DMS53 treated with DMSO at 0.1 percent for 48 hours (cell line): ENCODE results near the gene MRPL11.
"Not testable (repeated sequence)": the region's sequence is repeated elsewhere in the genome, so short reads cannot be mapped to it uniquely, and the experiment has no call there.

Experiments used
- DNase-seq: peaks from one replicate; lab custom pipeline; 2025; ENCODE audit not compliant: unreplicated experiment; lab: John Stamatoyannopoulos, UW

Gene MRPL11

DNA sequence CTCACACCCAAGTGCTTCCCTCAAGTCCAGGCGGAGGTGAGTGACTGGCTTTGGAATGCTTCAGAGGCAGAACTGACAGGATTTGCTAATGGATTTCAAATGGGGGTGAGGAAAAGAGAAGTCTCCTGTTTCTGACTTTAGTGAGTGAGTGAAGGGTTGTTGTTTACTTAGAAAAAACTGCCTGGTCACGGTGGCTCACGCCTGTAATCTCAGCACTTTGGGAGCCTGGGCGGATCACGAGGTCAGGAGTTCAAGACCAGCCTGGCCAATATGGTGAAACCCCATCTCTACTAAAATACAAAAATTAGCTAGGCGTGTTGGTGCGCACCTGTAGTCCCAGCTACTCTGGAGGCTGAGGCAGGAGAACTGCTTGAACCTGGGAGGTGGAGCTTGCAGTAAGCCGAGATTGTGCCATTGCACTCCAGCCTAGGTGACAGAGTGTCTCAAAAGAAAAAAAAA is 6.7 kb downstream of the MRPL11 start:
- not testable (repeated sequence) for DNase-seq

DNA sequence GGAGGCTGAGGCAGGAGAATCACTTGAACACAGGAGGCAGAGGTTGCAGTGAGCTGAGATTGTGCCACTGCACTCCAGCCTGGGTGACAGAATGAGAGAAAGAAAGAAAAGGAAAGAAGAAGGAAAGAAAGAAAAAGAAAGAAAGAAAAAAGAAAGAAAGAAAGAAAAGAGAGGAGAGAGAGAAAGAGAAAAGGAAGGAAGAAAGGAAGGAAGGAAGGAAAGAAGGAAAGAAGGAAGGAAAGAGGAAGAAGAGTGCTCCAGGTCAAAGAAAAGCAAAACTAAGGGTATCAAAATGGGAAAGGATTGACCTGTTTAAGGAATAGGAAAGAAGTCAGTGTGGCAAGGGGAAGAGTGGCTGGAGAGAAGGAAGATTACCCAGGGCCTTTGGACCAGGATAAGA is 7.4 kb downstream of the MRPL11 start:
- DNase-seq, result not testable (repeated sequence)

DNA sequence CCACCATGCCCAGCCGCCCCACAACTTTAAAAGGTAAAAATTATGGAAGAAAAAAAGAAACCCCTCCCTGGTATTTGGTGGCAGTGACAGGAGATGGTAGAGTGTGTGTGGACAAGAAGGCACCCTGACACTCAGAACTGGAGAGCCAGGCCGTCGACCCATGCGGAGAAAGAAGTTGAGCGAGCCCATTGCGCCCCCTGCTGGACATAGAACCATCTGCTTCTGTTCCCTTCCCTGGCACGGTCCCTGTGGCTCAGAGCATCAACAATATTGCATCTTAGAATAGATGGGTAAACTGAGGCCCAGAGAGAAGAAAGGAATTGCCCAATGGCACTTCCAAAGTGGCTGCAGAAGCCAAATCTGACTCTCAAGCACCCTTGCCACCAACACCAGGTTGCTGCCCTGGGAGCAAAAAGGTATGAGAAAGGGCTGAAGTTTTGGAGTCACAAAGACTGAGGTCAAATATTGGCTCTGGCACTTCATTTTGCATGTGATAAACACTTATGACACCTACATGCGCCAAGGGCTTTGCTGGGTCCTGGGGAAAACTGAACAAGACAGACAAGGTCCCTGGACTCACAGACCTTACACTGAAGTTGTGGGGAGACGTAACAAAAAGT is 8.6 kb downstream of the MRPL11 start:
- DNase-seq, result peak; percentile 73

DNA sequence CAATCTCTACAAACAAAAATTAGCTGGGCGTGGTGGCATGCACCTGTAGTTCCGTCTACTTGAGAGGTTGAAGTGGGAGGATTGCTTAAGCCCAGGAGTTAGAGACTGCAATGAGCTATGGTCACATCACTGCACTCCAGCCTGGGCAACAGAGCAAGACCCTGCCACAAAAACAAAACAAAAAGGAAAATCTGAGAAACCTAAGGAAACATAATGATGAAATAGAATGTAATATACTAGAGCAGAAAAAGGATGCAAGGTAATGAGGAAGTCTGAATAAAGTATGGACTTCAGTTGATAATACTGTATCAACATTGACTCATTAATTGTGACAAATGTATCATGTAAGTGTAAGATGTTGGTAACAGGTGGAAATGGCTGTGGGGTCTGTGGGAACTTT is 9.7 kb downstream of the MRPL11 start:
- no peak for DNase-seq

DNA sequence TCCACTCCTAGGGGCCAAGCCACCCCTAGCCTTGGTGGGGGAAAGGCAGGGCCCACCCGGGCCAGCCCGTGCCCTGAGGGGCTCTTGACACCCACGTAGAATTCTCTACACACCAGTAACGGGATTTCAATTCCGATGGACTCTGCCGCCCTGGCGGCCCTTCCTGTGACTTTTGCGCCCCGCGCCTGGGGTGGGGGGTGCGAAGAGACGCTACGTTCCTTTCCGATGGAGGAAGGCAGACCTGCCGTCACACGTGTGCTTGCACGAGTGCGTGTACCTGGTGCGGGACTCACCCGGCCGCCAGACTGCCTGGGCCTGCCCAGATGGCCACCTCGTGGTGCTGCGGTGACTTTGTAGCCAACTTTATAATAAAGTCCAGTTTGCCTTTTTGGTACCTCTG is 12.3 kb downstream of the MRPL11 start:
- no peak for DNase-seq

DNA sequence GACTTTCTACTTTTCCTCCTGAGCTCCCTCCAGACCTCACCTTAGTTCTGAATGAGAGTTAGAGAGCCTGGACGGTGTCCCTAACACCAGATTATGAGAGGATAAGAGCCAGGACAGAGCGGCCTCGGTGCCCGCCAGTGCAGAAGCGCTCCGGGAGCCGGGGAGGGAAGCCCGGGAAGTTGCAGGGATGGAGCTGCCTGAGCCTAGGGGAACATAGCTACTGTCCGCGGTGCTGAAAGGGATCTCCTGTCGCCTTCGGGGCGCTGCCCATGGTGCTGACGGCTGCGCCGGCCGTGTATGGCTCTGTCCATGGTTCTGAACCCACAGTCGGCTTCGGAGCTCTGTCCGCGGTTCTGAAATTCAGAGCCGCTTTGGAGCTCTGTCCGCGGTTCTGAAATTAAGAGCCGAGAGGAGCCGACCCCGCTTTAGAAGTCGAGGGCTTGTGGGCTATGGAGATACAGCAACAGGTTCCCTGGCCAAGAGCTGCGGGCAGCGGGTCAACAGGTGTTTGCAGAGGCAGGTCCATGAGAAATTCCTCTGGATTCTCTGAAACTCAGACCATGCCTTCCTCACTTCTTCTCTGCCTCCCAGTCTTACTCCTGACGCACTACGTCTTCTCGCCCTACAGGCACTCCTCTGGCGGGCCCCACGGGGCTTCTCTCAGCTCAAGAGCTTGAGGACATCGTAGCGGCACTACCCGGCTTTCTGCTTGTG is 17.0 kb downstream of the MRPL11 start:
- peak; percentile 70 for DNase-seq

DNA sequence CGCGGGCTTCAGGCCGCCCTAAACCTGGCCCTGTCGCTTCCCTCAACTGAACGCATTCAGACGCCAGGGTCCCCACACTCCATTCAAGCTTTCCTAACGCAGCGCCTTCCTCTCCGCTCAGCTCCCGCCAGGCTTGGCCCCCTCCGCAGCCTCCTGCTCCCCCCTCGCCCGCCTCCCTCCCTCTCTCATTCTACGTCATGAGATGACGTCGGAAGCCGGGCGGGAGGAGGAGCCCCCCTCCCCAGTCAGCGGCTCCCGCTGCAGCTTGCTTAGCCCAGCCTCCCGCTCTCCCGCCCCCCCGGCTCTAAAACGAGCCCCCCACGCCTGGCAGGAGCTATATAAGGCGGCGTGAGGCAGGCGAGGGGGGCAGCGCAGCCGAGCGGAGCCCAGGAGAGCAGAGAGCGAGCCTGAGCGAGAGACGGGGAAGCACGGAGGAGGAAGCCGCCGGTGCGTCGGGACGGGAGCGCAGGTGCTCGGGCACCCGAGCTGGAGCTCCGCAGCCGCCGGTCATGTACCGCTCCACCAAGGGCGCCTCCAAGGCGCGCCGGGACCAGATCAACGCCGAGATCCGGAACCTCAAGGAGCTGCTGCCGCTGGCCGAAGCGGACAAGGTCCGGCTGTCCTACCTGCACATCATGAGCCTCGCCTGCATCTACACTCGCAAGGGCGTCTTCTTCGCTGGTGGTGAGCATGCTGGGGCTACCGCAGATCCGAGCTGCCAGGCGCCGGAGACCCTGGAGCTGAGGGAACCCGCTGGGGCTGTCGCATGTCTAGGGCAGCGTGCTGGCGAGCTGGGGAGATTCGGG is 17.8 kb downstream of the MRPL11 start, which contains the start of gene NPAS4:
Gene NPAS4 (plus strand): TSS at position 365 of the 806 bp plus-strand sequence. CDS start 145 bp downstream, at position 510.
- DNase-seq, result no peak

DNA sequence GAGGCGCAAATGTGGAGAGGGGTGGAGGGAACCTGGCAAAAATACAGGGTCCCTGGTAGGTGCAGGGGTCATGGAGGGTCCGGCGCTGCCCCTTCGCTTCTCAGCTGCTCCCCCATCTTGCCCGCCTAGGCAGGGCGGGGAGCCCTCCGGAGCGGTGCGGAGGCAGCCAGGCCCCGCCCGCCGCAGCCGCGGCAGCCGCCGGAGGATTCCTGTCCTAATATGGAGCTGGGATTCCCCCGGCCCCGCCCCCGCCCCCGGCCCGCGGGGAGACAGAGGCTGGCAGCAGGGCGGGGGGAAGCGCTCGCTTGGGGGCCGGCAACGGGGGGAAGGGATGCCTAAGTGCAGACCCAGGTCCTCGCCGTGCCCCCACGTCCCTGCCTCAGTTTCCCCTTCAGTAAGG is 18.8 kb downstream of the MRPL11 start:
- no peak for DNase-seq

DNA sequence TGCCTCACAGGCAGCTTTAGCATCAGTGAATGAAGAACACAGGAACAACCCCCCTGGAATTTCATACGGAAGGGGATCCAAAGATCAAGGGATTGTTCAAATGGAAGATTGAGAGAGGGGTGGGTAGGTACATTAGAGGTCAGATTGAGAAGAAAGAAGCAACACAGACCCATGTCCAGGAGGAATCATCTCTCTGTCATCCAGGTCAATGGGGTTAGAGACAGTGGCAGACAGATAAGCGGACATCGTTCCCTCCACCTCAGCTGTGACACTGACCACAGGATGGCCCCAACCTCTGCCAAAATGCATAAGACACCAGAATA is 19.7 kb downstream of the MRPL11 start:
- DNase-seq, result no peak

DNA sequence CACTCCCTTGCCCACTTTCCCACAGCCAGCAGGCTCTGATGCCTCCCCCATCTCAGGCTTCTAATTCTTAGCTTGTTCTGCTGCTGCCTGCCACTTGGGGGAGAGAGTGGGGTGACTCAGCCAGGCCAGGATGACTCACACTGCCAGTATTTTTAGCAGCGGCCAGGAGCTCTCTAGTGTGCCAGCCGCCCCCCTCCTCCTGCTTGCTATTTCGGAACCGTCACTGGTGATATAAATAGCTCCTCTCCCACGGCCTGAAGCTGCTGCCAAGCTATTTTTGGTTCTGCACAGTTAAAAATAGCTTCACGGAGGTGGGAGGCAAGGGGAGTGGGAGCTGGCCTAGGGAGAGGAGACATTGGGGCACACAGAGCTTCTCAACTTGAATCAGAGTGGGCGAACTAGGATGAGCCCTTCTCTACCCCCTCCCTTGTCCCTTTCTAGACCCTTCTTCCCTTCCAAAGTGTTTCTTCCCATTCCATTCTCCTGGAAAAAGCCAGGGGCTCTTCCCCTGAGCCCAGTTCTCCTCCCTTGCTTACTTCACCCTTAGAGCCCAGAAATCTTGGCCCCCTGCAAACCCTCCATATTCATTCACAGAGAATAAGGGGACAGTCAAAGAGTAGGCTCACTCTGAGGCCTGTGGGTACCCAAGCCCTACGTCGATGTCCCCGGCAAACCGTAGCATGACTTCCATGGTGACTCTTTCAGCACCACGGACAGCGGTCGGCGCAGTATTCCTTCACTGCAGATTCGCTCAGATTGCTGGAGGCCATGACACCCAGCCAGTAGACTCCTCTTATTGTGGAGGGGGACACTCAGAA is 20.3 kb downstream of the MRPL11 start:
- DNase-seq, result peak; percentile 72

DNA sequence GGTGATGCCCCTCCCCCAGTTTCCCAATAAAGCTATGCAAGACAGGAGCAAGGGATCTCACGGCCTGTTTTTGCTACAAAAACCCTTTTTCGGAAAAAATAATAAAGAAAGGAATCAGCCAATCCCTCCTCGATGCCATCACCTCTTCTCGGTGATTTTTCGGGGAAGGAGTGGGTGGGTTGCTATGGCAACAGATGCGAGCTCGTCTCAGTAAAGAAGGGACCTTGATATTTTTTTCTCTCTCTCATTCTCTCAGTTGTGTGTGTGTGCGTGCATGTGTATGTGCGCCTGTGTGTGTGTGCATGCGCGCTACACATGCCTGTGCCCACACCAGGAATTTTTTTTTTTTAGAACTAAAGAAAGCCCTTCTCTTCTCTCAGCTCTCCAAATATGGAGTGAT is 21.6 kb downstream of the MRPL11 start:
- no peak for DNase-seq

DNA sequence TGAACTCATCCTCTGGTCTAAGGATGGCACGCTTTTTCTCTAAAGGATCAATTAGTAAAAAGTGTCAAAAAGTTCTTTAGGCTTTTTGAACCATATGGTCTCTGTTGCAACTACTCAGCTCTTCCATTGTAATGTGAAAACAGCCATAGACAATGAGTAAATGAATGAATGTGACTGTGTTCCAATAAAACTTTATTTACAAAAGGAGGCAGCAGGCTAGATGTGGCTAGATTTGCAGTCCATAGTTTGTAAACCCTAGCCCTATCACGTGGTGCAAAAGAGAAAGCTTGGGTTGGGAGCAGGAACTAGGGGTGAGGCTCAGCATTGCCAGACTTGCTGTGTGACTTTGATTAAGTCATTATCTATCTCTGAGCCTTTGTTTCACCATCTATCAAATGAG is 23.2 kb downstream of the MRPL11 start:
- no peak for DNase-seq

DNA sequence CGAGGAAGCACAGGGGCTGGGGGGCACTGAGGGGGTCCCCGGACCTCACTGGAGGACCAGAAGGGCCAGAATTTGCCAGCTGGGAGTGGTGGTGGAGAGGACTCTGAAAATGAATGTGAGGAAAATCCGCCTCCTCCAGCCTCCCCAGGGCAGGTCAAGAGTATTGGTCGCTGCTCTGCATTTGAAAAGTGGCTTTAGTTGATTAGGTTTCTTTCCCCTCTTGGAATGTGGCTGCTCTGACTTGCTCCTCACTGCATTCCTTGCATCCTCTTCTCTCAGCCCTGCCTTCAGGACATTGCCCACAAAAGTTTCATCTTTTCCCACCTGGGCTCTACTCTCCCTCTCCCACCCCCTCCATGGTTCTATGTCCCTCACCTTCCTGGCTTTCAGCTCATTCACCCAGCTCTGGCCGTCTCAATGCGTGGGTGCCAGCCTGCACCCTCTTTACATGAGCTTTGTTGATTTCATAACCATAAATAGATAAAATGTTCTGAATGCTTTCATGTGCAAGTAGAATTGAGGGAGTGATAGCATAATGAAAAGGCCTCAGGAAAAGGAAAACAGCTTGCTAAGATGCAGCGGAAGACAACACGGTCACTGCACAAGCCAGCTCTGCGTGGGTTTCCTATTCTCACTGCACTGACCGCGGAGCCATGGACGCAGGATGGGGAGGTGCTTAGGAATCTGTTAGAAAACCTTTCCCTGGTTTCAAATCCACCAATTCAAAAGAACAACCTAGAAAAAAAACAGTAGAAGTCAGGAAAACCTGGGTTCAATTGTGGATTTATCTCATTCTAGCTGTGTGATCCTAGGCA is 24.3 kb downstream of the MRPL11 start:
- DNase-seq, result no peak

DNA sequence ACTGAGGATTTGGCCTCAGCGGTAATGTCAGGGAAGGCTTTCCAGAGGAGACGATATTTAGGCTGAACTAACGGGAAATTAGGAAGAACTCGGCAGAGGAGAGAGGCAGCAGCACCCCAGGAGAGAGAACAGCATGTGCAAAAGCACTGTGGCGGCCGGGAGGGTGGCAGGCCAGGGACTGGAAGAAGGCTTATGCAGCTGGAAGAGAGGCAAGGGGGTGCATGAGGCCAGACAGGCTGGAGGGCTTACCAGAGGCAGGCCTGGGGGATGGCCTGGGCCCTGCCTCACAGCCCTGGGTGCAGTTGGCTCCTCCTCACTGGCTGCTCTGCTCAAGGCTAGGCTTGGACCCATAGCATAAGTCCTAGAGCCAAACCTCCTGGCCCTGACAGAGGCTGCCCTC is 25.5 kb downstream of the MRPL11 start:
- DNase-seq, result no peak

DNA sequence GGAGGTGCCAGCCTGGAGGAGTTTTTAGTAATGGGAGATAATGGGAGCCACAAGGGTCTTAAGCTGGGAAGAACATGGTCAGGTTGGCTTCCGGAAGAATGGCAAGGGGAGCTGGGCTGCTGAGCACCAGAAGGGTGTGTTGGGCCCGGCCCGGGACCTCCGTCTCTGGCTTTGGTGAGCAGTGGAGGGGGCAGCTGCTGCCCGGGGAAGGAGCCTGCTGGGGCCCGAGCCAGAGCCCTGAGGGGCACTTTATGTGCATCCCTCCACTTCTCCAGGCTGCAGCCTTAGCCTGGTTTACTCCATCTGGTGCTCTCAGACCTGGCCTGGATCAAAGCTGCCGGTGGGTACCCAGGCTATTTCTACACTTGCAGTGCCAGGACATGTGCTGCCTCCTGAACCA is 26.5 kb downstream of the MRPL11 start:
- no peak for DNase-seq

DNA sequence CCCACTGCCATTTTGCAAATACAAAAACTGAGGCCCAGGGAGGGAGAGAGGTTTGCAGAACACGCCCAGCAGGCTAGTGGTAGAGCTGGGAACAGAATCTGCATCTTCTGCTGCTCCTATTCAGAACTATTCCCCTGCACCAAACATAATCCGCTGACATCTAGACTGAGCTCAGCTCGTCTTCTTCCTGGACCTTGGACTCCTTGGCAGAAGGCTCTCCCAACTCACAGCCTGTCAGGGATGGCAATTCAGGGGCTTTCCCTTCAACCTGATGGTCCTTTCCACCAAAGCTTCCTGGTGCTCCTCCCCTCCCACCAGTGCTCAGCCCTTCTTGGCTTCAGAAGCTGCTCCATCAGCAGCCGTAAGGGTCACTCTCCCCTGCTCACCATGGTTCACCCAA is 27.3 kb downstream of the MRPL11 start:
- no peak for DNase-seq

DNA sequence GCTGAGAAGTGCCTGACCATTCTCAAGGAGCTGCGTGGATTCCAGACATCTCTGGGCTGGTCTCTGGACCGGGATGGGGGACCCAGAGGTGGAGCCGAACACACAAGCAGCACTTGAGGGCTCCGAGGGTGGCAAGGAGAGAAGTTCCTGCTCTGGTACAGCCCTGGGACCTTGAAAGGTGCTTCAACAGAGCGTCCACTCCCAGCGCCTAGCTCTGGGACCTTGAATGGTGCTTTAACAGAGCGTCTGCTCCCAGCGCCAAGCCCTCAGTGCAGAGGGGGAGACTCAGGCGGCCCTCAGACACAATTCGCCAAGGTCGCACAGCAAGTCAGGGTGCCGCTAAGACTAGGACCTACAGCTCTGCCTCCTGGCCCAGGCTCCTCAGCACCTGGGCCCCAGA is 28.5 kb downstream of the MRPL11 start:
- no peak for DNase-seq

DNA sequence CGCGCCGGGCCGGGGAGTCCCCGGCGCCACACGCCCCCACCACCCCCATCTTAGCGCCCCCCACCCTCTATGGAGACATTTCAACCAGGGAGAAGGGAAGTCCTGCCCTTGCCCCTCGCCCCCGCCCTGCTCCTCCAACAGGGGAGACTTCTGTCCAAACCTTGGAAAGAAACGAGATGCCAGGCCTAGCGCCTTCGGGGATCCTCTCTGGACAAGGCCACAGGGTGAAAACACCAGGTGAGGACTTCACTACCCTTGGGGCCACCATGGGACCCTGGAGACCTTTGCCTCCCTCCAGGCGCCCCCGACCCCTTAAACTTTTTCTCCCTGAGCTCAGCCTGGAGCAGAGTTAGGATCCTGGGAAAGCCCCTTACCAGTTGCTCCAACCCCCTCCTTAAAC is 29.4 kb downstream of the MRPL11 start:
- DNase-seq, result no peak

DNA sequence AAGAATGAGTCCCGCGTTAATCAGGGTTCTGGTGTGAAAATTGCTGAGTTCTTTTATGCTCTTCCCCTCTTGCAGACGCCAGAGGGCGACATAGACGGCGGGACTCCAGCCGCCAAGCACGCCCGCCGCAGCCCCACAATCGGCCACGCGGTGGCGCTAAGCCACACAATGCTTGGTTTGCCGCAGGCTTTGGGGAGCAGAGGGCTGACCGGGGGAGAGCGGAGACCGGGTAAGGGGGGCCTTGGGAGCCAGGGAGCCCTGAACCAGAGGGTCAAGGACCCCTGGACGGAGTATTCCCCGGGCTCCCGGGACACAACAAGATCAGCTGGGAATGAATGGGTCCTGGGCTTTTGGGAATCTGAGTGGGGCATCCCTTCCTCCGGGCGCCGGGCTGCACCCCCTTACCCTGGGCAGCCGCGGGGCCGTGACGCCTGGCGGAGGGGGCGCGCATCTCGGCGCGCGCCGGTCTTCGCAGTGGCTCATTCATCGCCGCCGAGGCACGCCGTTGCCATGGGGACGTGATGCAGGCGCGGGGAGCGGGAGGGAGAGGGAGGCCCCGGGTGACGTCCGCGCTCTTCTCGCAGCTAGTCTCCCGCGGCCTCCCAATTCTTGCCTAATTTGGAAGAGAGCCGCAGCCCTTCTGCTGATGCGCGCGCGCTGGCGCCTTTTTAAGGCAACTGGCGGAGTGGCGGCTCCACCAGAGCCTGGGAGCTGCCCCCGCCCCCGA is 30.0 kb downstream of the MRPL11 start:
- peak; percentile 69 for DNase-seq

DNA sequence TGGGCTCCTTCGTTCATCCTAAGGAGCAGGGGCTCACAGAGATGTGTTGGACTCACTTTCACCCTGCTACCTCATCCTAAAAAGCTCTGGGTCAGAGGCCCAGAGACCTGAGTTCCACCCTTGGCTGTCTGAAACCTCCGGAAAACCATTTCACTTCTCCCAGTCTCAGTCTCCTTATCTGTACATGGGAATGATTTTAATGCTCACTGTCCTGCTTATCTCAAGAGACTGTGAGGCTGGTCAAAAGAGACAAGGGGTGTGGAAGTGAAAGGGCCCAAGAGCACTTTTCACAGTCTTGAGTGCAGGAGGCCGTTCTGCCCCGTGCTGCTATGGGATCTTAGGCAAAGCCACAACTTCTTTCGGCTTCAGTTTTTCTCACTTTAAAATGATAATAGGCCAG is 31.0 kb downstream of the MRPL11 start:
- no peak for DNase-seq
